ENCODE measurements around the gene CEACAM3.
"Not testable (repeated sequence)": the region's sequence is repeated elsewhere in the genome, so short reads cannot be mapped to it uniquely, and the experiment has no call there.

Gene CEACAM3

GRCh38 chr19:41789053-41789452 lies 7.3 kb upstream of the CEACAM3 start:
- DNase-seq (ENCODE audit: low read depth, low spot score); H3K27ac ChIP-seq: not testable (repeated sequence)

- peak overlapping the region; percentile 13 for H3K27ac ChIP-seq
- peak; percentile 68 for DNase-seq (ENCODE audit: low read depth, low spot score)
These were observed 3.6 kb upstream of the CEACAM3 start for GRCh38 chr19:41792513-41793413.

GRCh38 chr19:41793414-41793727 lies 3.0 kb upstream of the CEACAM3 start:
- H3K27ac ChIP-seq, result no peak overlapping the region
- DNase-seq (ENCODE audit: low read depth, low spot score), result no peak

GRCh38 chr19:41795031-41795461 lies 1.3 kb upstream of the CEACAM3 start:
- H3K27ac ChIP-seq, result no peak overlapping the region
- no peak for DNase-seq (ENCODE audit: low read depth, low spot score)

- H3K27ac ChIP-seq, result no peak overlapping the region
- DNase-seq (ENCODE audit: low read depth, low spot score), result no peak
These were observed 514 bp downstream of the CEACAM3 start for GRCh38 chr19:41796901-41797300.

- DNase-seq (ENCODE audit: low read depth, low spot score), result peak; percentile 73
- H3K27ac ChIP-seq, result peak overlapping the region; percentile 90
These were observed 3.1 kb downstream of the CEACAM3 start for GRCh38 chr19:41799444-41800000.

- no peak for DNase-seq (ENCODE audit: low read depth, low spot score)
- H3K27ac ChIP-seq, result peak overlapping the region; percentile 90
These were observed 4.6 kb downstream of the CEACAM3 start for GRCh38 chr19:41801031-41801430.

- no peak for DNase-seq (ENCODE audit: low read depth, low spot score)
- peak overlapping the region; percentile 90 for H3K27ac ChIP-seq
These were observed 5.4 kb downstream of the CEACAM3 start for GRCh38 chr19:41801792-41802211.

- no peak for DNase-seq (ENCODE audit: low read depth, low spot score)
- peak overlapping the region; percentile 90 for H3K27ac ChIP-seq
These were observed 6.4 kb downstream of the CEACAM3 start for GRCh38 chr19:41802770-41803169.

GRCh38 chr19:41804336-41804735 lies 7.9 kb downstream of the CEACAM3 start:
- DNase-seq (ENCODE audit: low read depth, low spot score), result no peak

GRCh38 chr19:41807176-41807575 lies 10.8 kb downstream of the CEACAM3 start:
- no peak for DNase-seq (ENCODE audit: low read depth, low spot score)
- H3K27ac ChIP-seq, result no peak overlapping the region

More at GRCh38 chr19:41804336-41804735, 7.9 kb downstream of the CEACAM3 start:
- H3K27ac ChIP-seq, result no peak overlapping the region

GRCh38 chr19:41808663-41809566 lies 12.5 kb downstream of the CEACAM3 start:
- no peak overlapping the region for H3K27ac ChIP-seq
- no peak for DNase-seq (ENCODE audit: low read depth, low spot score)

- H3K27ac ChIP-seq, result no peak overlapping the region
- DNase-seq (ENCODE audit: low read depth, low spot score), result no peak
These were observed 13.9 kb downstream of the CEACAM3 start for GRCh38 chr19:41810301-41810700.

GRCh38 chr19:41811036-41811435 lies 14.6 kb downstream of the CEACAM3 start:
- no peak overlapping the region for H3K27ac ChIP-seq
- no peak for DNase-seq (ENCODE audit: low read depth, low spot score)

GRCh38 chr19:41811981-41812380 lies 15.6 kb downstream of the CEACAM3 start:
- no peak overlapping the region for H3K27ac ChIP-seq
- DNase-seq (ENCODE audit: low read depth, low spot score), result no peak

- no peak for DNase-seq (ENCODE audit: low read depth, low spot score)
- H3K27ac ChIP-seq, result no peak overlapping the region
These were observed 17.5 kb downstream of the CEACAM3 start for GRCh38 chr19:41813911-41814310.

GRCh38 chr19:41815301-41815700 lies 18.9 kb downstream of the CEACAM3 start:
- no peak for DNase-seq (ENCODE audit: low read depth, low spot score)
- no peak overlapping the region for H3K27ac ChIP-seq

- no peak overlapping the region for H3K27ac ChIP-seq
- DNase-seq (ENCODE audit: low read depth, low spot score), result no peak
These were observed 20.4 kb downstream of the CEACAM3 start for GRCh38 chr19:41816761-41817160.

GRCh38 chr19:41821003-41821735 lies 24.8 kb downstream of the CEACAM3 start:
- DNase-seq (ENCODE audit: low read depth, low spot score), result no peak

More at GRCh38 chr19:41821003-41821735, 24.8 kb downstream of the CEACAM3 start:
- no peak overlapping the region for H3K27ac ChIP-seq

All from epithelial cell of prostate (primary cell).